H9 (cell line): ENCODE results near the gene GPR146. TPM values are rescaled to one million over a fixed set of nuclear protein-coding genes. Genes with fewer than 3 reads are reported as not detected.

Source experiments
- DNase-seq: peaks from one replicate; pipeline ENCODE4 v3.0.0-alpha.2; 2017
- H2AFZ ChIP-seq: one replicate; pipeline ENCODE4 v1.6.1; 2013; ENCODE audit warnings: mild to moderate bottlenecking, low read length, control low read depth, moderate library complexity
- H2AK5ac ChIP-seq: 2 replicates; pipeline ENCODE4 v1.6.1; 2013; ENCODE audit warnings: low read length, control low read depth, mixed read lengths; ENCODE audit not compliant: insufficient read length
- H2BK120ac ChIP-seq: one replicate; pipeline ENCODE4 v1.6.1; 2013; ENCODE audit warnings: low read depth, mild to moderate bottlenecking, low read length, control low read depth, inconsistent platforms; ENCODE audit not compliant: poor library complexity, severe bottlenecking
- H2BK12ac ChIP-seq: 2 replicates; pipeline ENCODE4 v1.6.1; 2013; ENCODE audit warnings: low read length, control low read depth, mixed read lengths, low read depth; ENCODE audit not compliant: insufficient read length
- H2BK15ac ChIP-seq: 2 replicates; pipeline ENCODE4 v1.6.1; 2013; ENCODE audit warnings: low read depth, low read length, control low read depth
- H2BK20ac ChIP-seq: one replicate; pipeline ENCODE4 v1.6.1; 2013; ENCODE audit warnings: low read depth, mild to moderate bottlenecking, low read length, control low read depth, inconsistent platforms; ENCODE audit not compliant: poor library complexity, severe bottlenecking
- H2BK5ac ChIP-seq: 2 replicates; pipeline ENCODE4 v1.6.1; 2013; ENCODE audit warnings: low read length, control low read depth, mixed read lengths; ENCODE audit not compliant: insufficient read length
- H3K14ac ChIP-seq: 2 replicates; pipeline ENCODE4 v1.6.1; 2013; ENCODE audit warnings: low read length, control low read depth; ENCODE audit not compliant: insufficient read depth
- H3K18ac ChIP-seq: 2 replicates; pipeline ENCODE4 v1.6.1; 2013; ENCODE audit warnings: low read depth, mild to moderate bottlenecking, mixed read lengths, low read length, control low read depth; ENCODE audit not compliant: insufficient read length
- H3K23ac ChIP-seq: 2 replicates; pipeline ENCODE4 v1.6.1; 2013; ENCODE audit warnings: low read length, control low read depth, mixed read lengths, low read depth; ENCODE audit not compliant: insufficient read length
- H3K23me2 ChIP-seq: 2 replicates; pipeline ENCODE4 v1.6.1; 2013; ENCODE audit warnings: low read depth, mild to moderate bottlenecking, mixed read lengths, low read length, control low read depth; ENCODE audit not compliant: insufficient read length, poor library complexity, severe bottlenecking
- H3K27ac ChIP-seq: 2 replicates; pipeline ENCODE4 v1.5.1; 2013; ENCODE audit warnings: low read length, control low read depth, mixed read lengths, low read depth; ENCODE audit not compliant: insufficient read length
- H3K27me3 ChIP-seq: 2 replicates; pipeline ENCODE4 v1.6.1; 2013; ENCODE audit warnings: low read length, control low read depth, inconsistent platforms; ENCODE audit not compliant: insufficient read depth
- H3K4ac ChIP-seq: 2 replicates; pipeline ENCODE4 v1.6.1; 2013; ENCODE audit warnings: low read depth, mild to moderate bottlenecking, control low read depth, inconsistent platforms, low read length, moderate library complexity
- H3K4me1 ChIP-seq: 2 replicates; pipeline ENCODE4 v1.6.1; 2013; ENCODE audit warnings: low read length, control low read depth, inconsistent platforms; ENCODE audit not compliant: insufficient read depth
- H3K4me2 ChIP-seq: 2 replicates; pipeline ENCODE4 v1.6.1; 2013; ENCODE audit warnings: low read length, control low read depth, mixed read lengths; ENCODE audit not compliant: insufficient read length, insufficient read depth
- H3K56ac ChIP-seq: 2 replicates; pipeline ENCODE4 v1.6.1; 2013; ENCODE audit warnings: low read depth, mild to moderate bottlenecking, mixed read lengths, low read length, control low read depth; ENCODE audit not compliant: insufficient read length
- H3K79me1 ChIP-seq: 2 replicates; pipeline ENCODE4 v1.6.1; 2013; ENCODE audit warnings: low read depth, mild to moderate bottlenecking, moderate library complexity, low read length, control low read depth, inconsistent platforms; ENCODE audit not compliant: insufficient read depth, poor library complexity, severe bottlenecking
- H3K79me2 ChIP-seq: 2 replicates; pipeline ENCODE4 v1.6.1; 2013; ENCODE audit warnings: low read length, control low read depth, inconsistent platforms; ENCODE audit not compliant: insufficient read depth
- H3K9ac ChIP-seq: 2 replicates; pipeline ENCODE4 v1.6.1; 2013; ENCODE audit warnings: low read length, control low read depth, mixed read lengths; ENCODE audit not compliant: insufficient read length; ENCODE audit errors: extremely low read depth
- H3K9me3 ChIP-seq: one replicate; pipeline ENCODE4 v1.6.1; 2013; ENCODE audit warnings: low read depth, low read length, inconsistent platforms; ENCODE audit not compliant: control insufficient read depth
- H3T11ph ChIP-seq: one replicate; pipeline ENCODE4 v1.6.1; 2013; ENCODE audit warnings: mild to moderate bottlenecking, low read length, control low read depth, inconsistent platforms
- H4K20me1 ChIP-seq: one replicate; pipeline ENCODE4 v1.6.1; 2013; ENCODE audit not compliant: control insufficient read depth, insufficient read length, insufficient read depth
- H4K5ac ChIP-seq: 2 replicates; pipeline ENCODE4 v1.6.1; 2013; ENCODE audit warnings: low read depth, mild to moderate bottlenecking, mixed read lengths, low read length, control low read depth; ENCODE audit not compliant: insufficient read length
- H4K8ac ChIP-seq: replicated peaks from 2 replicates; pipeline ENCODE4 v1.6.1; 2013; ENCODE audit warnings: low read length, control low read depth, mixed read lengths, low read depth; ENCODE audit not compliant: insufficient read length
- H4K91ac ChIP-seq: 2 replicates; pipeline ENCODE4 v1.6.1; 2013; ENCODE audit warnings: low read depth, mild to moderate bottlenecking, moderate library complexity, mixed read lengths, low read length, control low read depth; ENCODE audit not compliant: insufficient read length
- H3K27ac Mint-ChIP-seq, 3 experiments: 2 replicates in 2 of 3; 3 replicates in 1 of 3; pipeline ENCODE4 v1.8.0; 2020 to 2021; ENCODE audit warnings: mixed read lengths in 3 of 3, mild to moderate bottlenecking in 1 of 3, moderate library complexity in 1 of 3
- H3K27me3 Mint-ChIP-seq: 2 replicates; pipeline ENCODE4 v1.8.0; 2021; ENCODE audit warnings: low read depth, mild to moderate bottlenecking, moderate library complexity, mixed read lengths
- H3K36me3 Mint-ChIP-seq, 3 experiments: 2 replicates in 2 of 3; 3 replicates in 1 of 3; pipeline ENCODE4 v1.8.0; 2020 to 2021; ENCODE audit warnings: low read depth in 3 of 3, mixed read lengths in 3 of 3; ENCODE audit not compliant: insufficient read depth in 1 of 3
- H3K4me1 Mint-ChIP-seq, 2 experiments: 2 replicates each; pipeline ENCODE4 v1.8.0; 2020; ENCODE audit warnings: mixed read lengths in 2 of 2
- H3K4me3 Mint-ChIP-seq, 2 experiments: 2 replicates in 1 of 2; 3 replicates in 1 of 2; pipeline ENCODE4 v1.8.0; 2020 to 2021; ENCODE audit warnings: mild to moderate bottlenecking in 2 of 2, mixed read lengths in 2 of 2, moderate library complexity in 1 of 2
- H3K9me3 Mint-ChIP-seq, 2 experiments: 2 replicates in 1 of 2; 3 replicates in 1 of 2; pipeline ENCODE4 v1.8.0; 2020; ENCODE audit warnings: mild to moderate bottlenecking in 2 of 2, mixed read lengths in 2 of 2, moderate library complexity in 1 of 2
- CTCF ChIP-seq: fragments of 200-600 bp; sonication (generic); conservative IDR thresholded peaks from 3 replicates; pipeline ENCODE4 v1.8.0; 2021; ENCODE audit warnings: antibody characterized with exemption, mild to moderate bottlenecking
- WGBS: extraction: QIAGEN DNeasy Blood & Tissue Kit; methylation state at CpG from one replicate; pipeline ENCODE4 v1.1.7; 2013; ENCODE audit warnings: missing lambda C conversion rate, low lambda C conversion rate, mixed read lengths; ENCODE audit not compliant: insufficient read length; ENCODE audit errors: extremely low coverage; 5-methylcytosine and 5-hydroxymethylcytosine counted together
- total RNA-seq: library from RNA; stranded (reverse); gene quantifications from 2 replicates; pipeline ENCODE4 v1.2.1, GENCODE V29; 2021

The GPR146 gene
- total RNA-seq, 1 experiment from 2014 or later = 1.4 TPM

DNA sequence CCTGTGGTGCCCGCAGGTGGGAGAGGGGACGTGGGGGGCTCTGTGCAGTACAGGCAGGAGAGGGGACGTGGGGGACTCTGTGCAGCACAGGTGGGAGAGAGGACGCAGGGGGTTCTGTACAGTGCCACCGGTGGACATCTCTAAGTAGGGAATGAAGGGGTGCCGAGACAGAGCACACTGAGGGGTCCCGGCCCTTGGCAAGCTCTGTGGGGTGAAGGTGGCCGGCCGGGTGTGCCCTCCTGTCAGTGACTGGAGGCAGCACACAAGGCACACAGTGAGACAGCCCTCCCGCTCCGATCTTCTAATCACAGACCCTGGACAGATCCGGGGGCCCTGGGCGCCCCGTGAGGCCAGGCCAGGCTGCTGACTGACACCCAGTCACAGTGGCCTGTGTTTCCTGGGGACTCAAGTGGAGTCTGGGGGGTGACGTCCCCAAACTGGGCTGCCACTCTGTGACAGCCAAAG lies 11.2 kb downstream of the GPR146 start:
- Histone ChIP-seq H4K5ac (no peak overlapping the region), H3K9ac (no peak overlapping the region), H2AK5ac (no peak overlapping the region), H4K91ac (no peak overlapping the region), H3K14ac (no peak overlapping the region), H4K8ac (no peak overlapping the region), H3K18ac (no peak overlapping the region), H3K23ac (no peak overlapping the region), H3K79me2 (0 out of 2 replicates have a peak, but pooled peaks cover 1% of the 10 kb centered on the region), H3K9me3 (no peaks in the 10 kb centered on the region), H3K27ac (no peak overlapping the region), H3K4ac (no peak overlapping the region), H2BK15ac (no peak overlapping the region), H3K4me2 (no peak overlapping the region), H3K4me1 (peaks cover 6% of the 10 kb centered on the region; the same call in 1 of the 2 replicates), H4K20me1 (no peaks in the 10 kb centered on the region), H3K79me1 (no peaks in the 10 kb centered on the region), H2BK12ac (no peak overlapping the region), H2BK5ac (no peak overlapping the region), H3K56ac (no peak overlapping the region), H2BK120ac (no peak overlapping the region), H3K23me2 (no peaks in the 10 kb centered on the region), H2AFZ (no peak overlapping the region), H2BK20ac (no peak overlapping the region), H3K27me3 (no peaks in the 10 kb centered on the region), H3T11ph (no peak overlapping the region)
- Mint-ChIP-seq H3K9me3 (no peaks in the 10 kb centered on the region; a peak in 1 of 5 replicates), H3K36me3 (peaks cover 0 to 4% (median 2%) of the 10 kb centered on the region in 3 experiments; a peak in 2 of 7 replicates), H3K27me3 (no peaks in the 10 kb centered on the region), H3K4me1 (peaks cover 20 to 43% of the 10 kb centered on the region in 2 experiments), H3K4me3 (no peak overlapping the region), H3K27ac (peak overlapping the region in 1 of 3 experiments; percentile 44; a peak in 1 of 7 replicates)
- DNase-seq = no peak
- no CpG with 5 or more reads among the region's 15 CpGs for WGBS
- no peak for TF ChIP-seq CTCF
